ENCODE measurements around the gene MYBPHL.

DNA sequence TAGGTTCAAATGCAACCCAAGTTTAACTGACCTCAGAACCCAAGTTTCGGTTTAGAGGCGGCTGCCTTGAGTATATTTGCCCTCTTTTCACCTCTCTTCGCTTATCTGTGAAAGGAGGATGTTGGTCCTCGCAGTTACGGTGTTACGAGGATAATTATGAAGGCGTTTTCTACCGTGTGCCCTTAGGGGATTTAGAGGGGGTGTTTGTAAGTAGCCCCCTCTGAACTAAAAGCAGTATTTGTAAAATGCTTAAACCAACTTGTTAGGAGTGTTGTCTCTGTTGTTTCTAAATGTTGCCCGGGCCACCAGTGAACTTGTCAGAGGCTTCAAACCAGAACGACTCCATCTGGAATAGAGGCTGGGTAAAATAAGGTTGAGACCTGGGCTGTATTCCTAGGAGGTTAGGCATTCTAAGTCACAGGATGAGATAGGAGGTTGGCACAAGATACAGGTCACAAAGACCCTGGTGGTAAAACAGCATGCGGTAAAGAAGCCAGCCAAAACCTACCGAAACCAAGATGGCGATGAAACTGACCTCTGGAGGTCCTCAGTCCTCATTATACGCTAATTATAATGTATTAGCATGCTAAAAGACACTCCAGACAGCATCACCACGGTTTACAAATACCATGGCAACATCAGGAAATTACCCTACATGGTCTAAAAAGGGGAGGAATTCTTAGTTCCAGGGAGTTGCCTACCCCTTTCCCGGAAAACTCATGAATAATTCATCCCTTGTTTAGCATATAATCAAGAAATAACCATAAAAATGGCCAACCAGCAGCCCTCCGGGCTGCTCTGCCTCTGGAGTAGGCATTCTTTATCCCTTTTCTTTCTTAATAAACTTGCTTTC is 22.8 kb downstream of the MYBPHL start:
- TF ChIP-seq EZH2 (IDR thresholded peaks at IDR 0.05) (no peak), POLR2AphosphoS5 (IDR thresholded peaks at IDR 0.05; ENCODE audit: borderline replicate concordance, low read depth, low read length) (no peak), FOXP2 (optimal IDR thresholded peaks at IDR 0.05; ENCODE audit: control extremely low read depth, extremely low read length, insufficient read depth) (no peak)

All from SK-N-MC (cell line).